Kidney (tissue), 14 donors: ENCODE data around the gene NKAIN2. TPM values are rescaled to one million over a fixed set of nuclear protein-coding genes. Genes with fewer than 3 reads are reported as not detected.

Experiments used
- DNase-seq, 5 donors: peaks; one replicate each; pipeline ENCODE4 v3.0.0-alpha.2; 2013 to 2020
- FAIRE-seq: peaks from 2 replicates; lab custom pipeline; 2012; peaks lifted over from hg19 to GRCh38; lab: Jason Lieb, UNC
- H3K27ac ChIP-seq, 2 donors: one replicate each; pipeline ENCODE4 v1.7.0; 2013; ENCODE audit warnings: low read depth in 2 of 2, low read length in 2 of 2, inconsistent platforms in 1 of 2
- H3K27me3 ChIP-seq: one replicate; pipeline ENCODE4 v1.7.1; 2013; ENCODE audit warnings: low read length, inconsistent platforms; ENCODE audit not compliant: control insufficient read depth, insufficient read depth
- H3K36me3 ChIP-seq, 3 donors: one replicate each; pipeline versions ENCODE4 v1.7.0 to v1.7.1; 2013; ENCODE audit warnings: low read length in 3 of 3, control low read depth in 1 of 3, inconsistent platforms in 1 of 3; ENCODE audit not compliant: insufficient read depth in 3 of 3, control insufficient read depth in 2 of 3
- H3K4me1 ChIP-seq, 3 donors: one replicate each; pipeline versions ENCODE4 v1.7.0 to v1.7.1; 2013; ENCODE audit warnings: low read length in 3 of 3, inconsistent platforms in 1 of 3, low read depth in 1 of 3; ENCODE audit not compliant: control insufficient read depth in 2 of 3, insufficient read depth in 2 of 3
- H3K4me3 ChIP-seq, 3 donors: one replicate each; pipeline versions ENCODE4 v1.7.0 to v1.8.1; 2013; ENCODE audit warnings: low read length in 3 of 3, control low read depth in 1 of 3, inconsistent platforms in 1 of 3
- H3K9ac ChIP-seq, 3 donors: one replicate each; pipeline versions ENCODE4 v1.7.0 to v1.7.1; 2013; ENCODE audit warnings: low read length in 3 of 3, control low read depth in 1 of 3, inconsistent platforms in 1 of 3
- H3K9me3 ChIP-seq, 3 donors: one replicate each; pipeline versions ENCODE4 v1.7.0 to v1.7.1; 2013; ENCODE audit warnings: low read length in 3 of 3, control low read depth in 1 of 3, inconsistent platforms in 1 of 3; ENCODE audit not compliant: control insufficient read depth in 2 of 3, insufficient read depth in 1 of 3
- CTCF ChIP-seq: IDR thresholded peaks from 3 replicates; pipeline ENCODE4 v1.5.1; 2012; ENCODE audit warnings: mild to moderate bottlenecking, moderate library complexity, borderline replicate concordance; ENCODE audit not compliant: insufficient read depth; ENCODE audit errors: extremely low read depth
- intact Hi-C: fragments of 100-400 bp; cut with DNase I; formaldehyde crosslinking; loops from one replicate; pipeline ENCODE4 v1.11.1; 2022
- polyA plus RNA-seq: library from polyadenylated mRNA; stranded (reverse); fragments of 350-450 nt; fragmentation: Illumina TruSeq; extraction: RNeasy Lipid Tissue Mini Kit (QIAGEN cat#74804); gene quantifications from one replicate; pipeline ENCODE4 v1.2.3, GENCODE V29; 2014; ENCODE audit warnings: low read depth, low replicate concordance; ENCODE audit not compliant: insufficient read depth
- total RNA-seq: library from RNA; stranded (reverse); fragmentation: NEBNext Ultra II Directional; extraction: Animal tissue kit (Norgen Biotek cat#: 25700); gene quantifications from one replicate; pipeline ENCODE4 v1.2.1, GENCODE V29; 2021
- donor health status: control.
- donor health status: control.
- donor health status: control.
- donor health status: control.
- donor health status: control.
- donor health status: DM: yes; HTN: yes; CAD: no.
- donor health status: Normal renal cell carcinoma (clear cell type).

Gene NKAIN2
- total and polyA plus RNA-seq, 2 donors from 2014 or later: 0.39 to 1.8 TPM

- DNase-seq: no peak
- H3K9ac ChIP-seq: no peak overlapping the region
- intact Hi-C loops: no loop called here
- H3K27ac ChIP-seq: no peak overlapping the region
- no peaks in the 10 kb centered on the region for H3K4me1 ChIP-seq
- H3K4me3 ChIP-seq: no peak overlapping the region
- H3K27me3 ChIP-seq: no peaks in the 10 kb centered on the region
- H3K9me3 ChIP-seq: no peaks in the 10 kb centered on the region
- TF ChIP-seq CTCF: no peak
- peak; percentile 99 for FAIRE-seq
- H3K36me3 ChIP-seq: no peaks in the 10 kb centered on the region
These were observed 1026.8 kb downstream of the NKAIN2 start for GRCh38 chr6:124830506-124830905.

GRCh38 chr6:124854338-124854922 is 1050.8 kb downstream of the NKAIN2 start:
- FAIRE-seq: peak; percentile 94
- intact Hi-C loops: no loop called here

GRCh38 chr6:124857746-124858145 is 1054.1 kb downstream of the NKAIN2 start:
- FAIRE-seq (peak; percentile 60), DNase-seq (no peak)
- Histone ChIP-seq H3K27me3 (no peaks in the 10 kb centered on the region), H3K9me3 (no peaks in the 10 kb centered on the region), H3K4me3 (no peak overlapping the region), H3K9ac (no peak overlapping the region), H3K27ac (no peak overlapping the region), H3K36me3 (no peaks in the 10 kb centered on the region), H3K4me1 (no peaks in the 10 kb centered on the region)
- TF ChIP-seq CTCF: no peak
- intact Hi-C loops: no loop called here

More at GRCh38 chr6:124854338-124854922, 1050.8 kb downstream of the NKAIN2 start:
- no peak for TF ChIP-seq CTCF
- H3K4me1 ChIP-seq: no peaks in the 10 kb centered on the region
- H3K27me3 ChIP-seq: no peaks in the 10 kb centered on the region
- H3K9me3 ChIP-seq: no peaks in the 10 kb centered on the region
- no peak overlapping the region for H3K27ac ChIP-seq
- peak in 1 of 5 donors; percentile 19 for DNase-seq
- H3K4me3 ChIP-seq: no peak overlapping the region
- no peaks in the 10 kb centered on the region for H3K36me3 ChIP-seq
- H3K9ac ChIP-seq: no peak overlapping the region

- no peak for TF ChIP-seq CTCF
- Histone ChIP-seq H3K4me1 (no peaks in the 10 kb centered on the region), H3K9ac (no peak overlapping the region), H3K27ac (no peak overlapping the region), H3K9me3 (no peaks in the 10 kb centered on the region), H3K36me3 (no peaks in the 10 kb centered on the region), H3K27me3 (no peaks in the 10 kb centered on the region), H3K4me3 (no peak overlapping the region)
- intact Hi-C loops: no loop called here
- FAIRE-seq (no peak), DNase-seq (no peak)
These were observed 1054.9 kb downstream of the NKAIN2 start for GRCh38 chr6:124858564-124858963.
